Measurements from ENCODE around the gene ROCK1. TPM values are rescaled to one million over a fixed set of nuclear protein-coding genes. Genes with fewer than 3 reads are reported as not detected.

ROCK1 gene
- total and polyA plus RNA-seq, 5 experiments from 2014 or later, result 20.0 to 84.3 (median 28.9) TPM

Other genes with a start within 250 kb of the ROCK1 start
- not detected for gene GREB1L, start 130.4 kb upstream of the ROCK1 start, total RNA-seq
- under 1 TPM in 2 of 3 donors, not detected in 1; 0.07 to 0.09 TPM for gene GREB1L, start 130.4 kb upstream of the ROCK1 start, polyA plus RNA-seq